Stimulated activated CD4-positive, alpha-beta T cell treated with anti-CD3 and anti-CD28 coated beads, TNF-alpha, amount 100 ng/mL, for 4 hours (primary cell): Measurements from ENCODE around the gene AKT3.
"Not testable (repeated sequence)": the region's sequence is repeated elsewhere in the genome, so short reads cannot be mapped to it uniquely, and the experiment has no call there.

Experiments used
- DNase-seq, 3 experiments: peaks; one replicate each; pipeline ENCODE4 v3.0.0-alpha.2; 2020; ENCODE audit warnings: low read depth in 3 of 3

Gene AKT3

DNA sequence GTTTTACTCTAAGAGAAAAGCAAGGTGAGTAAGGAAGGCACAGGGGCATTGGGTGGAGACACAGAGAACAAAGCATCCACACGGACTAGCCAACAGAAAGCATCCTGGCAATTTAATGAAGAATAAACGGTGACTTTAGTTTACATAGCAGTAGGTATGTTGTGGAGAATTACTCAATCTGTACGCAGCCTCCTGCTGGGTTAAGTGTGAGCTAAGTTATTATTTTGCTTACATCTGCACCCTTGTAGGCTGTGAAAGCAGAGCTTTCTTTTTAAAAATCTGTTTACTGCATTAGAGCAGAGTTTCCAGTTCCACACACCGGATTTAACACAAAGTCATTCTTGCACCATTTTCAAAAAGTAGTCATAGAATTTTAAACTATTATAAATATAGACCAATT lies 144.5 kb downstream of the AKT3 start:
- DNase-seq: no peak

GRCh38 chr1:243701872-243702271 lies 148.2 kb downstream of the AKT3 start:
- DNase-seq: no peak

DNA sequence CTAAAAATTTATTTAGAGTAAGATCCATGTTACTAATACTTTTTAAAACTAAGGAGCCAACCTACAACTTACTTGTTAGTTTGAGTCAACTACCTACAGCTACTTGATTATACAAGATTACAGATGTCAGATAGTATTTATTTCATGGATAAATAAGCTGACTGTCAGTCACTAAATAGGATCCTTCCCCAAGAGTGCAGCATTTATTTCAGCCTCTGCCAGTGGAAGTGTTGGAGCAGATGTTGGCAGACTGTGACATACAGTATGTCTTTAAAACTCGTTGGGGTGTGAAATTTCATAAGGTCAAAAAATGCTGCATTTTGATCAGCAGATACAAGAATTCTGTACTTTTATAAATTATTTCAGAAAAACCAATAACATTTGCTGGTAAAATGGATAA lies 156.2 kb downstream of the AKT3 start:
- no peak for DNase-seq

- no peak for DNase-seq
Measured at GRCh38 chr1:243686159-243686558, 163.9 kb downstream of the AKT3 start.

DNA sequence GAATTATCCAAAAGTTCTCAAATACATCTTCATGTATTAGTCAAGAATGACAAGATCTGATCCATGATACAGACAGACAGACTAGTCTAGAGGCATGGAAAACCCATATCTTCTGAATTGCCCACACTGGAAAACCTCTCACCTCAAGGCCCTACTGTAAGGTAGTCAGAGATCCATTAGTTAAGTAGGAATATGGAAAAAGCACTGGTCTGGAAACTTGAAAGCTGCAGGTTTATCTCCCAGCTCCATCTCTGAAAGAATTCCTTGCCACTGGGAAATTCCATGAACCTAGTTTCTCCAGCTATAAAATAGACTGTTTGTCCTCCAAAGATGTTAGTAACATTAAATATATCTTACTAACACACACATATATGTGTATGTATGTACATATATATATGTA lies 169.2 kb downstream of the AKT3 start:
- DNase-seq: no peak

- no peak for DNase-seq
Measured at GRCh38 chr1:243672539-243673074, 177.4 kb downstream of the AKT3 start.

DNA sequence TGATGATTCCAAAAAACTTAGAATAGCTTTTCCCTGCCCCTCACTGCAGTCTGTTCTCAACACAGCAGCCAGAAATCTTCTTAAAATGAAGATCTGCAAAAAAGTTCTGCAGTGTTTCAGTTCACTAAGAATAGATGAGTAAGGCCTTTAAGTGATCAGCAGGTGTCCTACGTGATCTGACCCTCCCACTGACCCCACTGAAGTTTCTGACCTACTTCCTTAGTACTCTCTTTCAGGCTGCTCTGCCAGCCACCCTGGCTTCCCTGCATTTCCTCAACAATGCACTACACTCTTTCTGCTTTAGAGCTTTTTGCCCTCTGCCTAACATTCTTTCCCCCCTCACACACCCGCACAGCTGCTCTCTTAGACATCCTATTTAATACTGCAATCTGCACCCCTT lies 182.5 kb downstream of the AKT3 start:
- DNase-seq: no peak

DNA sequence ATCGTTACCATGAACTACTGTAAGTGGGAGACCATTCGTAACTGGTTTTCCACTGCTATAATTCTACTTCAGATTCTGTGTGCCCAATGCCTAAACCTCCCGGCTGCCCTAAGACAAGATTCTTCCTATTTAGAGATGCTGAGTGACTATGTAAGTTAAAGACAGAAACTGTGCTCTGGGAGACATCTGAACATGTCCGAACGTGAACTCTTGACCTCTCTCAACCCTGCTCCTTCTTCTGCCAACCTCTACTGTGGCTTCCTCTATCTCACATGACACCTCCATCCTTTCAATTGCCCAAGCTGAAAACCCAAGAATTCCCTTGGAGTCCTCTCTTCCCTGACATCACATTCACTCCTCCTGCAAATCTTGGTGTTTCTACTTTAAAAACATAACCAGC lies 182.9 kb downstream of the AKT3 start:
- DNase-seq: no peak

- no peak for DNase-seq
Measured at GRCh38 chr1:243663651-243664050, 186.4 kb downstream of the AKT3 start.

DNA sequence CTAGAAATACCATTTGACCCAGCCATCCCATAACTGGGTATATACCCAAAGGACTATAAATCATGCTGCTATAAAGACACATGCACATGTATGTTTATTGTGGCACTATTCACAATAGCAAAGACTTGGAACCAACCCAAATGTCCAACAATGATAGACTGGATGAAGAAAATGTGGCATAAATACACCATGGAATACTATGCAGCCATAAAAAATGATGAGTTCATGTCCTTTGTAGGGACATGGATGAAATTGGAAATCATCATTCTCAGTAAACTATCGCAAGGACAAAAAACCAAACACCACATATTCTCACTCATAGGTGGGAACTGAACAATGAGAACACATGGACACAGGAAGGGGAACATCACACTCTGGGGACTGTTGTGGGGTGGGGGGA lies 187.9 kb downstream of the AKT3 start:
- DNase-seq: not testable (repeated sequence)

GRCh38 chr1:243658594-243659105 lies 191.4 kb downstream of the AKT3 start:
- no peak for DNase-seq

GRCh38 chr1:243657793-243658192 lies 192.2 kb downstream of the AKT3 start:
- no peak for DNase-seq

DNA sequence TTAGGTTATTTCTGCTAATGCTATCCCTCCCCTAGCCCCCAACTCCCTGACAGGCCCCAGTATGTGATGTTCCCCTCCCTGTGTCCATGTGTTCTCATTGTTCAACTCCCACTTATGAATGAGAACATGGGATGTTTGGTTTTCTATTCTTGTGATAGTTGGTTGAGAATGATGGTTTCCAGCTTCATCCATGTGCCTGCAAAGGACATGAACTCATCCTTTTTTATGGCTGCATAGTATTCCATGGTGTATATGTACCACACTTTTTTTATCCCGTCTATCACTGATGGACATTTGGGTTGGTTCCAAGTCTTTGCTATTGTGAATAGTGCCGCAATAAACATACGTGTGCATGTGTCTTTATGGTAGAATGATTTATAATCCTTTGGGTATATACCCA lies 200.5 kb downstream of the AKT3 start:
- DNase-seq: not testable (repeated sequence)

GRCh38 chr1:243646841-243647240 lies 203.2 kb downstream of the AKT3 start:
- no peak for DNase-seq

GRCh38 chr1:243645281-243645680 lies 204.8 kb downstream of the AKT3 start:
- no peak for DNase-seq

DNA sequence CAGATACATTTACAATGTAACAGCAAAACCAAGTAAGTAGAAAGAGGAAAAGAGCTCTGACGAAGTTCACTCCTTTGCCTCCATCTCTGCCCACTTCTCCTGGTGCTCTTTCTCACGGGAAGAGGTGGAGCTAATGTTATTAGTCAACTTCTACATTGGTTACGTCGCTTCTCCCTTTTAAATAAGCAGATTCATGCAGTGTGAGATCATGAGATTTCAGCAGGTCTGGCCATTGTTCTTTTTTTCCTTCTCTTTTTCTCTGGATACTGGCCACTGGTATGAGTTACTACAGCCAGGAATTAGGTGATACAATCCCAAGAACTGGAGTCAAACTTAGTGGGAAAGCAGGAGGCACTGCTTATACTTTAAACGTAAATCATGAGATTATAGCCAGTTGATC lies 207.1 kb downstream of the AKT3 start:
- no peak for DNase-seq

GRCh38 chr1:243639027-243639658 lies 210.9 kb downstream of the AKT3 start:
- DNase-seq: no peak

DNA sequence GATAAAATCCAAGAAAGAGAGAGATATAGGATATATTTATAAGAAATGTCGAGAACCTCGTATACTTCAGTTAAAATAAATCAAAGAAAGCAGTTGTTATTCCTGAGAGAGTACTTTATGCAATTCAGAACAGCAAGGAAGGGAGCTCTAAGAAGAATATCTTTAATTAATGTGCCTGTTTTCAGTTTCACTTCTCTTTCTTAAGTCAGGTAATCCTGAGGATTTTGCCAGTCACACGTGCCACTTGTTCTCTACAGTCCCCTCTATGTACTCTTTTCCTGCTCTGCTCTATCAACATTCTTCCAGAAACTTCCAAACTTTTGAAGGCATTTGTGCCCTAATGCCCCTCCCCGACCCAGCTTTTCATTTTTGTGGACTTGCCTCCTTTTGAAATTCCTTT lies 211.9 kb downstream of the AKT3 start:
- no peak for DNase-seq

- no peak for DNase-seq
Measured at GRCh38 chr1:243628476-243628907, 221.6 kb downstream of the AKT3 start.

DNA sequence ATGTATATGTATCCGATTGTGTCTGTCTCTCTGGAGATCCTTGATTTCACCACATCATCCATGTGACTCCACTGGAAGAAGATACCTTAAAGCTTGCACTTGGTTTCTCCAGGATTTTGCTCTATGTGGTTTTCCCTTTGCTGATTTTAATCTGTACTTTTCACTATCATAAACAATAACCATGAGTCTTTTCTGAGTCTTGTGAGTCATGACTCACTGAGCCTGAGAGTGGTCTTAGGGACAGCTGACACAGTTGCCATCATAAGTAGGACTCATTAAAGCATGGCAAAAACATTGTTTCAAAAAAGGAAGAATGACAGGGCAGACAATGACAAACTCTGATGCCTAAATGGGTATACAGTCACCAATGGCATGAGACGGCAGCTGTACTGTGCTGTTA lies 226.2 kb downstream of the AKT3 start:
- no peak for DNase-seq

- DNase-seq: no peak
Measured at GRCh38 chr1:243621973-243622372, 228.1 kb downstream of the AKT3 start.

- no peak for DNase-seq
Measured at GRCh38 chr1:243620096-243620495, 229.9 kb downstream of the AKT3 start.

- DNase-seq: no peak
Measured at GRCh38 chr1:243609698-243610097, 240.3 kb downstream of the AKT3 start.

DNA sequence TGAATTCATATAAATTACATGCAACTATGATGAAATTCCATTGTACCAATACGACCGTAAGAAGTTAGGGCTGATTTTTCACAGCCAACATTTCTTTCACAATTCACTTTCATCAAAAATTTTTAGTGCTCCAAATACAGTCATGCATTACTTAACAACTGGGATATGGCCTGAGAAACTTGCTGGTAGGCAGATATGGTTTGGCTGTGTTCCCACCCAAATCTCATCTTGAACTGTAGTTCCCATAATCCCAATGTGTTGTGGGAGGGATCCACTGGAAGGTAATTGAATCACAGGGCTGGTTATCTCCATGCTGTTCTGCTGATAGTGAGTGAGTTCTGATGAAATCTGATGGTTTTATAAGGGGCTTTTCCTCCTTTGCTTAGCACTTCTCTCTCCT lies 244.4 kb downstream of the AKT3 start:
- DNase-seq: no peak
